Measurements from ENCODE around the gene RHOG.
"Not testable (repeated sequence)": the region's sequence is repeated elsewhere in the genome, so short reads cannot be mapped to it uniquely, and the experiment has no call there.

DNA sequence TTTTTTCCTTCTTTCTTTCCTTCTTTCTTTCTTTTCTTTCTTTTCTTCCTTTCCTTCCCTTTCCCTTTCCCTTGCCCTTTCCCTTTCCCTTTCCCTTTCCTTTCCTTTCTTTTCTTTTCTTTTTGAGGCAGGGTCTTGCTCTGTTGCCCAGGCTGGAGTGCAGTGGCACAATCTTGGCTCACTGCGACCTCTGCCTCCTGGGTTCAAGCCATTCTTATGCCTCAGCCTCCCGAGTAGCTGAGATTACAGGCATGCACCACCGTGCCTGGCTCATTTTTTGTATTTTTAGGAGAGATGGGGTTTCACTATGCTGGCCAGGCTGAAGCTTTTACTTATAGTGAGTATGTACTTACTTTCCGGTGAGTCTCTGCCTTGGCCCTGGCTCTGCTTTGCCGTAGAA is 25.9 kb downstream of the RHOG start:
- not testable (repeated sequence) for TF ChIP-seq POLR2A (IDR thresholded peaks at IDR 0.05; ENCODE audit: extremely low read depth, insufficient read length)
- TF ChIP-seq, protein P1, sequence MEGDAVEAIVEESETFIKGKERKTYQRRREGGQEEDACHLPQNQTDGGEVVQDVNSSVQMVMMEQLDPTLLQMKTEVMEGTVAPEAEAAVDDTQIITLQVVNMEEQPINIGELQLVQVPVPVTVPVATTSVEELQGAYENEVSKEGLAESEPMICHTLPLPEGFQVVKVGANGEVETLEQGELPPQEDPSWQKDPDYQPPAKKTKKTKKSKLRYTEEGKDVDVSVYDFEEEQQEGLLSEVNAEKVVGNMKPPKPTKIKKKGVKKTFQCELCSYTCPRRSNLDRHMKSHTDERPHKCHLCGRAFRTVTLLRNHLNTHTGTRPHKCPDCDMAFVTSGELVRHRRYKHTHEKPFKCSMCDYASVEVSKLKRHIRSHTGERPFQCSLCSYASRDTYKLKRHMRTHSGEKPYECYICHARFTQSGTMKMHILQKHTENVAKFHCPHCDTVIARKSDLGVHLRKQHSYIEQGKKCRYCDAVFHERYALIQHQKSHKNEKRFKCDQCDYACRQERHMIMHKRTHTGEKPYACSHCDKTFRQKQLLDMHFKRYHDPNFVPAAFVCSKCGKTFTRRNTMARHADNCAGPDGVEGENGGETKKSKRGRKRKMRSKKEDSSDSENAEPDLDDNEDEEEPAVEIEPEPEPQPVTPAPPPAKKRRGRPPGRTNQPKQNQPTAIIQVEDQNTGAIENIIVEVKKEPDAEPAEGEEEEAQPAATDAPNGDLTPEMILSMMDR (IDR thresholded peaks at IDR 0.05; ENCODE audit: low read depth, low read length): not testable (repeated sequence)
